ENCODE results near the gene SOX13. TPM values are rescaled to one million over a fixed set of nuclear protein-coding genes. Genes with fewer than 3 reads are reported as not detected.

SOX13 gene
- polyA plus RNA-seq, 1 experiment, result 2.0 TPM

DNA sequence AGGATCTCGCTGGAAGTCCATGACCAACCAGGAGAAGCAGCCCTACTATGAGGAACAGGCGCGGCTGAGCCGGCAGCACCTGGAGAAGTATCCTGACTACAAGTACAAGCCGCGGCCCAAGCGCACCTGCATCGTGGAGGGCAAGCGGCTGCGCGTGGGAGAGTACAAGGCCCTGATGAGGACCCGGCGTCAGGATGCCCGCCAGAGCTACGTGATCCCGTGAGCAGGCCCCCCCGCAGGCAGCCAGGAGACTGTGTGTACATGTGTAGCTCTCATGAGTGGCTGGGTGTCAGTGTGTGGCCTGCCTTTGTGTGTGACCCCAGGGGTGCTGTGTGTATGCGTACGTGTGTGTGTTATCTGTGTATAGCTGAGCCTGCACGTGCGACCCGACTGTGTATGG is 51.7 kb downstream of the SOX13 start:
- Histone ChIP-seq H3K27me3 (ENCODE audit: control insufficient read depth, insufficient read depth, low read length) (no peaks in the 10 kb centered on the region), H3K27ac (ENCODE audit: low read depth, low read length) (no peak overlapping the region), H3K9me3 (ENCODE audit: control insufficient read depth, insufficient read depth, low read length) (no peaks in the 10 kb centered on the region; the same call in 1 of the 2 replicates), H3K4me3 (ENCODE audit: low read depth, low read length) (no peak overlapping the region)
- ChIA-PET POLR2A (no interaction called here), CTCF (interaction anchor here (11.4 kb wide), 1 partner anchor 258 kb away, joined by 479 read pairs; the partner anchor contains the start of gene SNRPE)
- no peak for DNase-seq (ENCODE audit: low read depth, low spot score)
- TF ChIP-seq, protein P1, sequence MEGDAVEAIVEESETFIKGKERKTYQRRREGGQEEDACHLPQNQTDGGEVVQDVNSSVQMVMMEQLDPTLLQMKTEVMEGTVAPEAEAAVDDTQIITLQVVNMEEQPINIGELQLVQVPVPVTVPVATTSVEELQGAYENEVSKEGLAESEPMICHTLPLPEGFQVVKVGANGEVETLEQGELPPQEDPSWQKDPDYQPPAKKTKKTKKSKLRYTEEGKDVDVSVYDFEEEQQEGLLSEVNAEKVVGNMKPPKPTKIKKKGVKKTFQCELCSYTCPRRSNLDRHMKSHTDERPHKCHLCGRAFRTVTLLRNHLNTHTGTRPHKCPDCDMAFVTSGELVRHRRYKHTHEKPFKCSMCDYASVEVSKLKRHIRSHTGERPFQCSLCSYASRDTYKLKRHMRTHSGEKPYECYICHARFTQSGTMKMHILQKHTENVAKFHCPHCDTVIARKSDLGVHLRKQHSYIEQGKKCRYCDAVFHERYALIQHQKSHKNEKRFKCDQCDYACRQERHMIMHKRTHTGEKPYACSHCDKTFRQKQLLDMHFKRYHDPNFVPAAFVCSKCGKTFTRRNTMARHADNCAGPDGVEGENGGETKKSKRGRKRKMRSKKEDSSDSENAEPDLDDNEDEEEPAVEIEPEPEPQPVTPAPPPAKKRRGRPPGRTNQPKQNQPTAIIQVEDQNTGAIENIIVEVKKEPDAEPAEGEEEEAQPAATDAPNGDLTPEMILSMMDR (IDR thresholded peaks at IDR 0.05; ENCODE audit: low read depth, low read length), result no peak

DNA sequence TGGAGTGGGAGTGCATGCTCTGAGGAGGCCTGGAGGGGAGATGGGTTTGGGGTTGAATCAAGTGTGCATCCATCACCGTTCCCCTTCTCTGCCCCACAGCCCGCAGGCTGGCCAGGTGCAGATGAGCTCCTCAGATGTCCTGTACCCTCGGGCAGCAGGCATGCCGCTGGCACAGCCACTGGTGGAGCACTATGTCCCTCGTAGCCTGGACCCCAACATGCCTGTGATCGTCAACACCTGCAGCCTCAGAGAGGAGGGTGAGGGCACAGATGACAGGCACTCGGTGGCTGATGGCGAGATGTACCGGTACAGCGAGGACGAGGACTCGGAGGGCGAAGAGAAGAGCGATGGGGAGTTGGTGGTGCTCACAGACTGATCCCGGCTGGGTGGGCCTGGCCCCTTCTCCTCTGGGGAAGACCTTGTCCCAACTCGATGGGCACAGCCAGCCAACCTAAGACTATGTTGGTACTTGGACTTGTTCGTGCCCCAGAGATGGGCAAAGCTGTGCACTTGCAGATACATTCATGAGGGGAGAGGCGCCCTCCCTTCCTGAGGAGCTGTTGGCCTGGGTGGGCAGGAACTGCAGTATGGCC is 52.9 kb downstream of the SOX13 start:
- ChIA-PET CTCF (interaction anchor here (11.4 kb wide), 1 partner anchor 260 kb away, joined by 479 read pairs; the partner anchor contains the start of gene SNRPE), POLR2A (no interaction called here)
- TF ChIP-seq, protein P1 (IDR thresholded peaks at IDR 0.05; ENCODE audit: low read depth, low read length), result no peak
- Histone ChIP-seq H3K27ac (ENCODE audit: low read depth, low read length) (no peak overlapping the region), H3K9me3 (ENCODE audit: control insufficient read depth, insufficient read depth, low read length) (no peaks in the 10 kb centered on the region; the same call in 1 of the 2 replicates), H3K27me3 (ENCODE audit: control insufficient read depth, insufficient read depth, low read length) (no peaks in the 10 kb centered on the region), H3K4me3 (ENCODE audit: low read depth, low read length) (no peak overlapping the region)
- DNase-seq (ENCODE audit: low read depth, low spot score), result no peak

DNA sequence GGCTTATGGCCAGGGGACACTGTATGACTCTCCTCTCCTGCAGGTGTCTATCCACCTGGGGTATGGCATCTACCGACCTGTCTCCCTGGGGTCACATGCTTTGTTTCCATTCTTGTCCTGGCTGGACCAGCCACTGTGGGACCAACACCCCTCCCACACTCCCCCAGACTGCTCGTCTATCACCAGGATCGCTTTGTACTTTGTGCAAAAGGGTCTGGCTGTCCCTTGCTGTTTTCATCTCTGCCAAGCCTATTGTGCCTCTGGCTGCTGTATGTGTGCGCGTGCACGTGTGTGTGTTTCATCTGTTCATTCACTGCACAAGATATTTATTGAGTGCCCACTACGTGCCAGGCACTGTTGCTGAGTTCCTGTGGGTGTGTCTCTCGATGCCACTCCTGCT is 53.5 kb downstream of the SOX13 start:
- TF ChIP-seq, protein P1 (IDR thresholded peaks at IDR 0.05; ENCODE audit: low read depth, low read length), result no peak
- no peak overlapping the region for H3K4me3 ChIP-seq (ENCODE audit: low read depth, low read length)
- H3K27me3 ChIP-seq (ENCODE audit: control insufficient read depth, insufficient read depth, low read length), result no peaks in the 10 kb centered on the region
- POLR2A ChIA-PET, result interaction anchor here (1.2 kb wide), 1 partner anchor 64 kb away, joined by 3 read pairs; no protein-coding TSS in a partner anchor
- DNase-seq (ENCODE audit: low read depth, low spot score), result no peak
- no peak overlapping the region for H3K27ac ChIP-seq (ENCODE audit: low read depth, low read length)
- CTCF ChIA-PET, result interaction anchor here (1.3 to 11.4 kb wide), 2 partner anchors 13 to 260 kb away, joined by 4 to 479 read pairs; partner anchors contain the start of gene SNRPE
- H3K9me3 ChIP-seq (ENCODE audit: control insufficient read depth, insufficient read depth, low read length), result no peaks in the 10 kb centered on the region; the same call in 1 of the 2 replicates

DNA sequence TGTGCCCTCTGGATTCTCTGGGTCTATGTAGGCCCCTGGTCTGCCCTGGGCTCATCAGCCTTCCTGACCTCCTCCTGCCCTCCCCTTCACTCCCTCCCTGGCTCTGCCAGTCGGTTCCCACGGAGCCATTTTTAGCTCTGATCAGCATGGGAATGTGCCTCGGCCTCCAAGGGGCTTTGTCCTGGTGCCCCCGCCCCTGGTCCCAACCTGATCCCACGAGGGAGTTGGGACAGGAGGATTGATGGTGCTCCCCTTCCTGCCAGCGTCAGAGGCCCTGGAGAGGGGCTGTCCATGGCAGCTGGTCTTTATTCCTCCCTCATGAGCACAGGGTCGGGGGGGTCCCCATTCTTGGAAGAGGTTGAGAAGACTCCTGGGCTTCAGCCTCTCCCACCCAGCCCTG is 54.0 kb downstream of the SOX13 start:
- ChIA-PET CTCF (interaction anchor here (1.3 to 11.4 kb wide), 3 partner anchors 13 to 261 kb away, joined by 4 to 479 read pairs (median 9); partner anchors contain the start of gene SNRPE), POLR2A (interaction anchor here (1.1 to 1.5 kb wide), 4 partner anchors 53 to 264 kb away, joined by 3 to 5 read pairs (median 3); no protein-coding TSS in a partner anchor)
- H3K4me3 ChIP-seq (ENCODE audit: low read depth, low read length), result no peak overlapping the region
- DNase-seq (ENCODE audit: low read depth, low spot score), result no peak
- no peaks in the 10 kb centered on the region; the same call in 1 of the 2 replicates for H3K9me3 ChIP-seq (ENCODE audit: control insufficient read depth, insufficient read depth, low read length)
- TF ChIP-seq, protein P1 (IDR thresholded peaks at IDR 0.05; ENCODE audit: low read depth, low read length), result no peak
- H3K27ac ChIP-seq (ENCODE audit: low read depth, low read length), result no peak overlapping the region
- H3K27me3 ChIP-seq (ENCODE audit: control insufficient read depth, insufficient read depth, low read length), result no peaks in the 10 kb centered on the region
